Frontal cortex (tissue), 4 donors: ENCODE measurements around the gene RAB4B. TPM values are rescaled to one million over a fixed set of nuclear protein-coding genes. Genes with fewer than 3 reads are reported as not detected.
A peak's percentile ranks its signal among the peaks of the same experiment; 100 is the strongest.
"Not testable (repeated sequence)": the region's sequence is repeated elsewhere in the genome, so short reads cannot be mapped to it uniquely, and the experiment has no call there.

Experiments used
- DNase-seq, 2 donors: peaks; one replicate each; pipeline ENCODE4 v3.0.0; 2012; ENCODE audit warnings: low spot score in 2 of 2
- FAIRE-seq: peaks from 2 replicates; lab custom pipeline; 2012; peaks lifted over from hg19 to GRCh38; lab: Jason Lieb, UNC
- total RNA-seq: library from RNA; depleted of rRNA; stranded (reverse); fragments of >200 nt; gene quantifications from one replicate; pipeline ENCODE4 v1.2.3, GENCODE V29; 2014
- donor health status: control.
- donor health status: control.
- donor health status: control.

Gene RAB4B
- total RNA-seq: 6.1 TPM

- FAIRE-seq (peak; percentile 82), DNase-seq (peak; percentile 94 to 95)
Measured at GRCh38 chr19:40777937-40778705, at the start of gene RAB4B. RAB4B (plus strand) TSS chr19:40778247; CDS start chr19:40778376, 129 bp downstream.

GRCh38 chr19:40730065-40730464, 48.0 kb upstream of the RAB4B start:
- FAIRE-seq, DNase-seq: not testable (repeated sequence)

- not testable (repeated sequence) for FAIRE-seq, DNase-seq
Measured at GRCh38 chr19:40732304-40732703, 45.7 kb upstream of the RAB4B start.

- DNase-seq: no peak
- FAIRE-seq: no peak
Measured at GRCh38 chr19:40733149-40733548, 44.9 kb upstream of the RAB4B start.

GRCh38 chr19:40735013-40735771, 42.9 kb upstream of the RAB4B start:
- no peak for FAIRE-seq
- no peak for DNase-seq

GRCh38 chr19:40736661-40737060, 41.4 kb upstream of the RAB4B start:
- FAIRE-seq: no peak
- DNase-seq: no peak

- FAIRE-seq: no peak
- no peak for DNase-seq
Measured at GRCh38 chr19:40737102-40737644, 40.9 kb upstream of the RAB4B start.

- FAIRE-seq (no peak), DNase-seq (no peak)
Measured at GRCh38 chr19:40739030-40739839, 38.8 kb upstream of the RAB4B start.

GRCh38 chr19:40739871-40740703, 38.0 kb upstream of the RAB4B start:
- no peak for DNase-seq
- FAIRE-seq: no peak

GRCh38 chr19:40740747-40741146, 37.3 kb upstream of the RAB4B start:
- DNase-seq (peak in 1 of 2 donors; percentile 66), FAIRE-seq (no peak)

- no peak for DNase-seq
- no peak for FAIRE-seq
Measured at GRCh38 chr19:40741527-40742390, 36.3 kb upstream of the RAB4B start.

GRCh38 chr19:40742477-40742876, 35.6 kb upstream of the RAB4B start:
- no peak for FAIRE-seq

GRCh38 chr19:40742886-40743285, 35.2 kb upstream of the RAB4B start:
- DNase-seq (no peak), FAIRE-seq (no peak)

More at GRCh38 chr19:40742477-40742876, 35.6 kb upstream of the RAB4B start:
- DNase-seq: no peak

GRCh38 chr19:40743926-40744325, 34.1 kb upstream of the RAB4B start:
- DNase-seq (no peak), FAIRE-seq (no peak)

GRCh38 chr19:40744554-40745401, 33.3 kb upstream of the RAB4B start:
- FAIRE-seq (no peak), DNase-seq (no peak)

- FAIRE-seq: no peak
- DNase-seq: no peak
Measured at GRCh38 chr19:40745402-40745780, 32.7 kb upstream of the RAB4B start.

- FAIRE-seq: no peak
Measured at GRCh38 chr19:40747536-40747935, 30.5 kb upstream of the RAB4B start.

More at GRCh38 chr19:40747536-40747935, 30.5 kb upstream of the RAB4B start:
- DNase-seq: no peak
